C1 segment of cervical spinal cord (tissue), 14 donors: Measurements from ENCODE around the gene NUP214.
A peak's percentile ranks its signal among the peaks of the same experiment; 100 is the strongest.
"Not testable (repeated sequence)": the region's sequence is repeated elsewhere in the genome, so short reads cannot be mapped to it uniquely, and the experiment has no call there.

Experiments used
- DNase-seq, 14 donors: peaks; one replicate each; lab custom pipeline; 2025; lab: John Stamatoyannopoulos, UW

NUP214 gene

GRCh38 chr9:131259432-131259898, 134.1 kb downstream of the NUP214 start:
- DNase-seq, result no peak

- DNase-seq, result no peak
Measured at GRCh38 chr9:131259916-131260597, 134.7 kb downstream of the NUP214 start.

DNA sequence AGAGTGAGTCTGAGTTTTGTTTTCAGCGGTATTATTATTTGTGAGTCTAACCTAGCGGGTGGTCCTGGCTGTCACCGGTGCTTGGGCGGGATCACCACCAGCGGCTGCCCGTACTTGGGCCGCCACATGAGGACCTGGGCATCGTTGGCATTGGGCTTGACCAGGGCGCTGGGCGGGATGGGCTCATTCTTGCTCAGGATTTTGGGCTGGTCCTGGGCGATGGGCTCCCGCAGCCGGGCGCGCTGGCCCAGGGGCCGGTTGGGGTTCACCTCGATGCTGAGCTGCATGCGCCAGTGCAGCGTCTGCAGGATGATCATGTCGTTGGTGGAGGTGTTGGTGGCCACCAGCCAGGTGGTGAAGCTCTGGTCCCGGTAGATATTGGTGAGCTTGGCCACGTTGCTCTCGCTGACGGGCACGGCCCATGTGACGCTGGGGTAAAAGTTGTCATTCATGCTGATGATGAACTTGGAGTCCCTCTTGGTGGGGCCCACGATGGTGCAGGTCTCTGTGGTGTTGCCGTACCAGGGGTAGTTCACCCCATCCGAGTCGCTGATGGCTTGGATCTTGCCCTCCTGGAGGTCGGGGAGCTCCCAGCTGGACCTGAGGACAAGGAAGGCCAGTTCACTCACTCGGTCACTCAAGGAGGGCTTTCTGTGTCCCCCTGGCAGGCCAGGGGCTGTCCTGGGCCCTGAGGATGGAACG, 135.5 kb downstream of the NUP214 start:
- DNase-seq, result no peak

DNA sequence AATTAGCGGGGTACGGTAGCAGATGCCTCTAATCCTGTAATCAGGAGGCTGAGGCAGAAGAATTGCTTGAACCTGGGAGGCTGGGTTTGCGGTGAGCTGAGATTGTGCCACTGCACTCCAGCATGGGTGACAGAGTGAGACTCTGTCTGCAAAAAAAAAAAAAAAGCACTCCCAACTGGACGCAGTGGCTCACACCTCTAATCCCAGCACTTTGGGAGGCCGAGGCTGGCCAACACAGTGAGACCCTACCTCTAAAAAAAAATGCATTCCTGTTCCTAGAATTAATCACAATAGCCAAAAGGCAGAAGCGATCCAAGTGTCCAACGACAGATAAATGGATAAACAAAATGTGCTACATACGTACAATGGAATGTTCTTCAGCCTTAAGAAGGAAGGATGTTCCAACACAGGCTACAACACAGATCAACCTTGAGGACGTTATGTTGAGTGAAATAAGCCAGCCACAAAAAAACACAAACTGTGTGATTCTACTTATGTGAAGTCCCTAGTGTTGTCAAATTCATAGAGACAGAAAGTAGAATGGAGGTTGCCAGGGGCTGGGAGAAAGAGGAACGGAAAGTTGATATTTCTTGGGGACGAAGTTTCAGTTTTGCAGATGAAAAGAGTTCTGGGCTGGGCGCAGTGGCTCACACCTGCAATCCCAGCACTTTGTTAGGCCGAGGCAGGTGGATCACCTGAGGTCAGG, 137.1 kb downstream of the NUP214 start:
- DNase-seq, result no peak

GRCh38 chr9:131263033-131263343, 137.6 kb downstream of the NUP214 start:
- DNase-seq, result not testable (repeated sequence)

DNA sequence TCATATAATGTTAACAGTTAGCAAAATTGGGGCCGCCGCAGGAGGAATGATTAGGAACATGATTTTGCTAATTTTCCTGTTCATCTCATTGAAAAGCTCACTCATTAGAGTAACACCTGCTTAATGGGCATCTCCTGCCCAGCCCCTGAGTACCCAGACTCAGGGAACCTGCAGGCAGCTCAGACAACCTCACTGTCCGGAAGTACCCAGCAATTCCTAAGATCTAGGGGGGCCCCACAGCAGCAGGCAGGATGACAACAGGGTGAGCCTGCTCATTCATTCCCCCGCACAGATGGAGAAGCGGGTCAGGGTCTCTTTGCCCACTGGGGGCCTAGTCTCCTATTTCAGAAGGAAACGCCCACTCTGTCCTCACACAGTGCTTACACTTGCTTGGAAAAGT, 138.3 kb downstream of the NUP214 start:
- DNase-seq, result no peak

DNA sequence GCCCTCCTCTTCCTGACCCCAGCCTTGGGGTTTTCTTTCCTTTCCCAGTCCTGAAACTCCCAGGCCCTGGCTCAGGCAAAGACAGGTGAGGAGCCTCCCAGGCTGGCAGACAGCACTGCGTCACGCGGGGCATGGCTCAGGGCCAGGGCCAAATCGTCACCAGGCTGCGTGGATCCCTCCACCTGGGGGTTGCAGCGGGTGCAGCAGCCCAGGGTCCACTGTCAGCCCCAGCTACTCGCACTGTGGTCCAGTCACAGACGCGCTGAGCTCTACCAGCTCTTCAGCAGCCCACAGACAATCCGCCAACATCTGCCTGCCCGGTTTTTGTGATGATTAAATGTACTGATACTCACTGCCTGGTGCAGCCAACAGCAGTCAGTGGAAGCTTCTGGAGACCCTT, 138.8 kb downstream of the NUP214 start:
- DNase-seq, result no peak

GRCh38 chr9:131266266-131267229, 141.2 kb downstream of the NUP214 start:
- no peak for DNase-seq

GRCh38 chr9:131270171-131271015, 145.0 kb downstream of the NUP214 start:
- peak in 9 of 14 donors; percentile 15 to 64 (median 41) for DNase-seq

GRCh38 chr9:131271016-131271273, 145.6 kb downstream of the NUP214 start:
- DNase-seq, result not testable (repeated sequence)

- no peak for DNase-seq
Measured at GRCh38 chr9:131271506-131271931, 146.1 kb downstream of the NUP214 start.

DNA sequence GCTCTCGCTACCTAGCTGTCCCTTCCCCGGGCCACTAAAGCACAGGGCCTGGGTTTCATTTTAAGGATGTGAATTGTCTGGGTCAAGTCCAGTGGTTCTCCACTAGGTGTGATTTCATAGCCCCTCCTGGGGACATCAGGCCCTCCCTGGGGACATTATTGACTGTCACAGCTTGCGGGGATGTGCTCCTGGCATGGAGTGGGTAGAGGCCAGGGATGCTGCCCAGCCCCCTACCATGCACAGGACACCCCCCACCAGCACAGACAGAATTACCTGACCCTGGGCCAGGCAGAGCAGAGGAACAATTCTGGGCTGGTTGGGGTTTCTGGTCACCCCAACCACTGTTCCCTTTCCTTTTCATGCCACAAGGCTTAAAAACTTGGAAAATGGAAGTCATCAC, 146.8 kb downstream of the NUP214 start:
- no peak for DNase-seq

- DNase-seq, result peak in 3 of 14 donors; percentile 8 to 35 (median 20)
Measured at GRCh38 chr9:131273146-131273855, 147.9 kb downstream of the NUP214 start.

- DNase-seq, result no peak
Measured at GRCh38 chr9:131273856-131274673, 148.7 kb downstream of the NUP214 start.

GRCh38 chr9:131274674-131275331, 149.4 kb downstream of the NUP214 start:
- peak in 4 of 14 donors; percentile 17 to 34 (median 24) for DNase-seq

- DNase-seq, result no peak
Measured at GRCh38 chr9:131275332-131276093, 150.1 kb downstream of the NUP214 start.

DNA sequence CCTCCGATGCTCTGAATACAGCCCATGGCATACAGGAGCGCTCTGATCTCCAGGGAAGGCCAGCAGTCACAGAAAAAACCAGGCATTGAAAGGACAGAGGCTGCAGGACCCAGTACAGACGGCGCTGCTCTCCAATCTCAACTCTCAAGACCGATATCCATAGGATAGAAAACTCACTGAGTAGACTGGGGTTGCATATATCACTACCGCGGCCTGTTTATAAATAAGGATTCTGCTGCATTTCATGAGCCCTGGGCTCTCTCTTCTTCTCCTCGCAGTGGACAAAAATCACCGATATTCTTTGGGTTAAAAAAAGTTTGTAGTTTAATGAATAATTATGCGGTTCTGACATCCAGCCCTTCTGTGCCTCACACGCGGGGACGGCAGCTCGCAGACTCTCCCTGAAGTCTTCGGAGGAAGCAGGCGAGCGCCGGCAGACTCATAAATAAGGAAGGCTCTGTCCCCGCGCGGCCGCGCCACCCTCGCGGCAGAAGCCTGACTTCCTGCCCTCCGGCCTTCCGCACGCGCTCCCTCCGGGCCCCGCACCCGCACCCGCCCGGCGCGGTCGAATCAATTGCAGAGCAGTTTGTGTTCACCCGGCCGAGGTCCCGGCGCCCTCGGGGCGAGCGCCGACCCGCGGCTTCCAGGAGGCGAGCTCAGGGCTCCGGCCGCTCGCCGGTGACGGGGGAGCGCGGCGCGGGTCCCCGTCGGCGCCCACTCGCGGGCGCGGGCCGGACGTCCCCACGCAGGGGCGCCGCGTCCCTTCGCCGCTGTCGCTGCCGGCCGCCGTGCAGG, 150.9 kb downstream of the NUP214 start, which contains the start of gene FAM78A:
FAM78A (minus strand) TSS at position 417 of the 795 bp plus-strand sequence; CDS start at position 86, 331 bp downstream.
- DNase-seq, result no peak
